CD4-positive, alpha-beta T cell (primary cell): Measurements from ENCODE around the gene PTPRN2. TPM values are rescaled to one million over a fixed set of nuclear protein-coding genes. Genes with fewer than 3 reads are reported as not detected.

Experiments used
- ATAC-seq: fragments of 200-7000 bp; cut with Tn5 transposase; one replicate; pipeline ENCODE4 v1.10.0; 2022; ENCODE audit warnings: mild to moderate bottlenecking; ENCODE audit not compliant: poor library complexity
- CTCF ChIA-PET: fragments of 350-600 bp; sonication (Branson Sonifier 250); formaldehyde crosslinking; loops from one replicate; lab custom pipeline; 2021; ENCODE audit warnings: antibody characterized with exemption, inconsistent platforms; lab: Charles Lee
- POLR2A ChIA-PET: fragments of 350-600 bp; sonication (Branson Sonifier 250); formaldehyde crosslinking; loops from one replicate; lab custom pipeline; 2021; ENCODE audit warnings: antibody characterized with exemption, inconsistent platforms; lab: Charles Lee
- DNase-seq, 14 experiments: peaks; one replicate each; pipeline ENCODE4 v3.0.0-alpha.2; 2013 to 2020; ENCODE audit warnings: mixed read lengths in 2 of 14
- H3K27ac ChIP-seq, 2 donors: one replicate each; pipeline versions ENCODE4 v1.5.1 to v1.7.0; 2013; ENCODE audit warnings: low read length in 2 of 2, low read depth in 1 of 2, mild to moderate bottlenecking in 1 of 2
- H3K27me3 ChIP-seq, 2 experiments: 1 replicate in 1 of 2; 2 replicates in 1 of 2; pipeline versions ENCODE4 v1.6.1 to v1.7.0; 2013; ENCODE audit warnings: low read length in 2 of 2, control low read depth in 1 of 2, mild to moderate bottlenecking in 1 of 2, moderate library complexity in 1 of 2; ENCODE audit not compliant: insufficient read depth in 2 of 2, control insufficient read depth in 1 of 2
- H3K36me3 ChIP-seq: one replicate; pipeline ENCODE4 v1.6.1; 2013; ENCODE audit warnings: low read length, control low read depth; ENCODE audit not compliant: insufficient read depth
- H3K4me1 ChIP-seq: one replicate; pipeline ENCODE4 v1.6.1; 2013; ENCODE audit warnings: low read length, control low read depth; ENCODE audit not compliant: insufficient read depth
- H3K4me3 ChIP-seq: one replicate; pipeline ENCODE4 v1.5.1; 2013; ENCODE audit warnings: mild to moderate bottlenecking, low read length, moderate library complexity
- H3K9me3 ChIP-seq, 2 experiments: 1 replicate in 1 of 2; 2 replicates in 1 of 2; pipeline versions ENCODE4 v1.6.1 to v1.7.0; 2013; ENCODE audit warnings: low read length in 2 of 2, mild to moderate bottlenecking in 2 of 2, control low read depth in 1 of 2, moderate library complexity in 1 of 2; ENCODE audit not compliant: control insufficient read depth in 1 of 2, insufficient read depth in 1 of 2
- H3K27ac Mint-ChIP-seq: one replicate; pipeline ENCODE4 v1.8.0; 2020; ENCODE audit warnings: mixed read lengths
- H3K27me3 Mint-ChIP-seq: one replicate; pipeline ENCODE4 v1.8.0; 2021; ENCODE audit warnings: mixed read lengths
- H3K36me3 Mint-ChIP-seq: one replicate; pipeline ENCODE4 v1.8.0; 2021; ENCODE audit warnings: low read depth, mixed read lengths
- H3K4me1 Mint-ChIP-seq: one replicate; pipeline ENCODE4 v1.8.0; 2021; ENCODE audit warnings: low read depth, mixed read lengths
- H3K4me3 Mint-ChIP-seq: one replicate; pipeline ENCODE4 v1.8.0; 2020; ENCODE audit warnings: mild to moderate bottlenecking, mixed read lengths
- H3K9me3 Mint-ChIP-seq: one replicate; pipeline ENCODE4 v1.8.0; 2020; ENCODE audit warnings: mixed read lengths
- intact Hi-C, 2 experiments: fragments of 100-400 bp; cut with DNase I in 1 of 2; cut with micrococcal nuclease in 1 of 2; formaldehyde crosslinking; loops; one replicate each; pipeline versions ENCODE4 v1.15.1 to v1.9.0; 2023 to 2025; cut with DNase I, micrococcal nuclease
- total RNA-seq, 174 experiments: library from RNA in 2 of 174; stranded (reverse) in 2 of 174; gene quantifications; one replicate each; pipeline ENCODE4 v1.2.3 and lab custom pipeline; 2021 to 2026
- TF ChIP-seq, protein P1 (sequence below): fragments of 200-600 bp; IDR thresholded peaks from one replicate; pipeline ENCODE4 v1.8.0; 2022; ENCODE audit warnings: antibody characterized with exemption, mild to moderate bottlenecking

The PTPRN2 gene
- total RNA-seq, 2 experiments from 2014 or later: 0.34 to 0.44 TPM

DNA sequence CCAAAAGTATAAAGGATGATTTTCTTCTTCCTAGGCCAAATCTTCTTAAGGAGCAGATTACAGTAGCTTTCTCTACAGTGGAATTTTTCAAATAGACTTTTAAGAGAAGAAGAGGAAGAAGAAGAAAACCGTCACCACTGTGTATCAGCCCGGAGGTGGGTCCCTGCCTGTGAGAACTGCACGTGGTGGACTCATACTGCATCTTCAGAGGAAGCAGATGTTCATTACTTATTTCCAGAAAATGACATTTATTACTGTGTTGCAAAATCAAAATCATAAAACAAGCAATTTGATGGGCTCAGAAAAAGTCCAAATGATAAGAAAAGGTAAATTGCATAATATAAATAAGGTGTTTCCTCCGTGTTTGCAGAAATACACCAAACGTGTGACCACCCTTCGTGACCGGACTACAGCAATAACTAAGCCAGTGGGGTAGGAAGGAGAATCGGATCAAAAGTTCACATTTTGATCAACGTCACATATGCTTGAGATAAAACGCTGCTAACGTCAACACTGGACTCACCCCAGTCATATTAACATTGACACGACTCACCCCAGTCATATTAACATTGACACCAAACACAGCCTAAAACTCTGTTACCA lies 179.2 kb downstream of the PTPRN2 start:
- Mint-ChIP-seq H3K27ac (no peak overlapping the region), H3K27me3 (peaks cover 12% of the 10 kb centered on the region), H3K4me3 (no peak overlapping the region), H3K4me1 (no peaks in the 10 kb centered on the region), H3K36me3 (no peaks in the 10 kb centered on the region), H3K9me3 (no peaks in the 10 kb centered on the region)
- Histone ChIP-seq H3K27me3 (peaks cover 0 to 2% of the 10 kb centered on the region in 2 experiments), H3K27ac (no peak overlapping the region), H3K4me1 (no peaks in the 10 kb centered on the region), H3K36me3 (no peaks in the 10 kb centered on the region), H3K4me3 (no peak overlapping the region), H3K9me3 (peaks cover 0 to 12% of the 10 kb centered on the region in 2 experiments)
- intact Hi-C loops: no loop called here
- no peak for ATAC-seq
- ChIA-PET CTCF (no interaction called here), POLR2A (no interaction called here)
- TF ChIP-seq, protein P1, sequence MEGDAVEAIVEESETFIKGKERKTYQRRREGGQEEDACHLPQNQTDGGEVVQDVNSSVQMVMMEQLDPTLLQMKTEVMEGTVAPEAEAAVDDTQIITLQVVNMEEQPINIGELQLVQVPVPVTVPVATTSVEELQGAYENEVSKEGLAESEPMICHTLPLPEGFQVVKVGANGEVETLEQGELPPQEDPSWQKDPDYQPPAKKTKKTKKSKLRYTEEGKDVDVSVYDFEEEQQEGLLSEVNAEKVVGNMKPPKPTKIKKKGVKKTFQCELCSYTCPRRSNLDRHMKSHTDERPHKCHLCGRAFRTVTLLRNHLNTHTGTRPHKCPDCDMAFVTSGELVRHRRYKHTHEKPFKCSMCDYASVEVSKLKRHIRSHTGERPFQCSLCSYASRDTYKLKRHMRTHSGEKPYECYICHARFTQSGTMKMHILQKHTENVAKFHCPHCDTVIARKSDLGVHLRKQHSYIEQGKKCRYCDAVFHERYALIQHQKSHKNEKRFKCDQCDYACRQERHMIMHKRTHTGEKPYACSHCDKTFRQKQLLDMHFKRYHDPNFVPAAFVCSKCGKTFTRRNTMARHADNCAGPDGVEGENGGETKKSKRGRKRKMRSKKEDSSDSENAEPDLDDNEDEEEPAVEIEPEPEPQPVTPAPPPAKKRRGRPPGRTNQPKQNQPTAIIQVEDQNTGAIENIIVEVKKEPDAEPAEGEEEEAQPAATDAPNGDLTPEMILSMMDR: no peak
- no peak for DNase-seq

DNA sequence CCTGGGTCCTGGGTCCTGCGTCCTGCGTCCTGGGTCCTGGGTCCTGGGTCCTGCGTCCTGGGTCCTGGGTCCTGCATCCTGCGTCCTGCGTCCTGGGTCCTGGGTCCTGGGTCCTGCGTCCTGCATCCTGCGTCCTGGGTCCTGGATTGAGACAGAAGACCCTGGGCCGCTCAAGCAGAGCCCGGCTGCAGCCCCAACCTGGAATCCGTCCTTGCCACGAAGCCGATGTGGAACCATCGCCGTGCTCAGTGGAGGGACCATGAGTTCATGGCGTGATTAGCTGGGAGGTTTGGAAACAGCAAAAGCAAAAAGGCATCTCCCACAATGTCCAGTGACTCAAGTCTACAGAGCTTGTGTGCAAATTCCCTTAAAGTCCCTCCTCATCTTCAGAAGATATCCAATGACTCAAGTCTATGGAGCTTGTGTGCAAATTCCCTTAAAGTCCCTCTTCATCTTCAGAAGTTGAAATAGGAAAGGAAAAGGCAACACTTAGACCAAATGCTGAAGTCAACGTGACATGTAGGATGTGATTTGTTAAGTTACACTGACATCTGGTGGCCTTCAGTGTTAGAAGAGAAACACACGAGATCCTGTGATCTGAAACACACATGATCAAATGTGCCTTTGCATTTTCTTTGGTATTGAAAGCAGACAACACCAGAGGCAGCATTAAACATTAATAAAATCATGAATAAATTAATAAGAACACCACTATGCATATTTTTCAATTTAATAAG lies 179.9 kb downstream of the PTPRN2 start:
- H3K4me3 ChIP-seq: no peak overlapping the region
- intact Hi-C loops: no loop called here
- Mint-ChIP-seq H3K4me3 (no peak overlapping the region), H3K27ac (no peak overlapping the region), H3K9me3 (no peaks in the 10 kb centered on the region), H3K36me3 (no peaks in the 10 kb centered on the region), H3K4me1 (no peaks in the 10 kb centered on the region), H3K27me3 (peaks cover 12% of the 10 kb centered on the region)
- H3K27ac ChIP-seq: no peak overlapping the region
- ATAC-seq (no peak), DNase-seq (peak in 1 of 14 experiments; percentile 29)
- H3K9me3 ChIP-seq: peaks cover 0 to 9% of the 10 kb centered on the region in 2 experiments
- H3K27me3 ChIP-seq: peaks cover 0 to 2% of the 10 kb centered on the region in 2 experiments
- ChIA-PET CTCF (no interaction called here), POLR2A (no interaction called here)
- no peaks in the 10 kb centered on the region for H3K36me3 ChIP-seq
- TF ChIP-seq, protein P1: no peak
- no peaks in the 10 kb centered on the region for H3K4me1 ChIP-seq

DNA sequence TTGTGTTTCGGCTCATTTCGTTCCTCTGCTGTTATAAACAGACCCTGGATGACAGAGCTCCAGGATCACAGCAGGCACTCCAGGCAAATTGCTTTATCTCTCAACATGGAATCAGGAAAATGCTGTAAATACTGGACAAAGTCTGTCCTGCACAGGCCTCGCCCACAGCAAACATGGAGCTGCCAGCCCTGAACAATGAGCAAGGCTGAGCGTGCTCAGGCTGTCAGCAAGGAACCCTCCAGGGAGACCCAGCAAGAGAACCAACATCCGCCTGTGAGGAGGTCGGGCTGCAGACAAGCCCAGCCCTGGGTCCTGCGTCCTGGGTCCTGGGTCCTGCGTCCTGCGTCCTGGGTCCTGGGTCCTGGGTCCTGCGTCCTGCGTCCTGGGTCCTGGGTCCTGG lies 180.8 kb downstream of the PTPRN2 start:
- Histone ChIP-seq H3K27me3 (peaks cover 0 to 2% of the 10 kb centered on the region in 2 experiments), H3K27ac (no peak overlapping the region), H3K9me3 (peaks cover 0 to 8% of the 10 kb centered on the region in 2 experiments), H3K36me3 (no peaks in the 10 kb centered on the region), H3K4me3 (no peak overlapping the region), H3K4me1 (no peaks in the 10 kb centered on the region)
- DNase-seq (no peak), ATAC-seq (no peak)
- CTCF ChIA-PET: no interaction called here
- Mint-ChIP-seq H3K36me3 (no peaks in the 10 kb centered on the region), H3K9me3 (no peaks in the 10 kb centered on the region), H3K27me3 (peaks cover 12% of the 10 kb centered on the region), H3K27ac (no peak overlapping the region), H3K4me3 (no peak overlapping the region), H3K4me1 (no peaks in the 10 kb centered on the region)
- POLR2A ChIA-PET: no interaction called here
- intact Hi-C loops: no loop called here
- TF ChIP-seq, protein P1: no peak
